Kidney epithelial cell (primary cell): Measurements from ENCODE around the gene OAT. TPM values are rescaled to one million over a fixed set of nuclear protein-coding genes. Genes with fewer than 3 reads are reported as not detected.

Experiments
- DNase-seq: peaks from one replicate; pipeline ENCODE4 v3.0.0-alpha.2; 2010; ENCODE audit warnings: low read depth
- H3K27me3 ChIP-seq: 2 replicates; pipeline ENCODE4 v1.6.0; 2011; ENCODE audit warnings: low read length; ENCODE audit not compliant: control insufficient read depth, insufficient read depth
- H3K36me3 ChIP-seq: 2 replicates; pipeline ENCODE4 v1.5.1; 2011; ENCODE audit warnings: low read length; ENCODE audit not compliant: control insufficient read depth, insufficient read depth
- H3K4me3 ChIP-seq: 2 replicates; pipeline ENCODE4 v1.5.1; 2011; ENCODE audit warnings: low read depth, mild to moderate bottlenecking, control low read depth, low read length
- CTCF ChIP-seq: IDR thresholded peaks from 2 replicates; pipeline ENCODE4 v1.5.1; 2011; ENCODE audit warnings: mild to moderate bottlenecking, moderate library complexity, low read length, control low read depth, inconsistent platforms; ENCODE audit not compliant: insufficient read depth, poor library complexity, severe bottlenecking
- total RNA-seq: library from RNA; depleted of rRNA; stranded (reverse); fragments of >200 nt; gene quantifications from 2 replicates; pipeline ENCODE4 v1.2.3, GENCODE V29; 2015

The OAT gene
- total RNA-seq, 1 donor from 2014 or later = 64.8 TPM

- TF ChIP-seq CTCF = no peak
- Histone ChIP-seq H3K4me3 (no peak overlapping the region), H3K36me3 (no peaks in the 10 kb centered on the region), H3K27me3 (peaks cover 5% of the 10 kb centered on the region)
- no peak for DNase-seq
These were observed 67.9 kb downstream of the OAT start for GRCh38 chr10:124350806-124351205.

GRCh38 chr10:124349996-124350280 lies 68.8 kb downstream of the OAT start:
- H3K27me3 ChIP-seq = peaks cover 5% of the 10 kb centered on the region
- no peak for TF ChIP-seq CTCF
- no peaks in the 10 kb centered on the region for H3K36me3 ChIP-seq
- no peak overlapping the region for H3K4me3 ChIP-seq
- DNase-seq = no peak

GRCh38 chr10:124349231-124349995 lies 69.3 kb downstream of the OAT start:
- Histone ChIP-seq H3K27me3 (peaks cover 5% of the 10 kb centered on the region), H3K4me3 (no peak overlapping the region), H3K36me3 (no peaks in the 10 kb centered on the region)
- DNase-seq = no peak
- TF ChIP-seq CTCF = no peak

- H3K4me3 ChIP-seq = no peak overlapping the region
- DNase-seq = no peak
- TF ChIP-seq CTCF = no peak
These were observed 69.9 kb downstream of the OAT start for GRCh38 chr10:124348801-124349200.

GRCh38 chr10:124347956-124348355 lies 70.8 kb downstream of the OAT start:
- DNase-seq = no peak
- Histone ChIP-seq H3K4me3 (no peak overlapping the region), H3K36me3 (no peaks in the 10 kb centered on the region), H3K27me3 (peaks cover under 1% of the 10 kb centered on the region)
- TF ChIP-seq CTCF = no peak

More at GRCh38 chr10:124348801-124349200, 69.9 kb downstream of the OAT start:
- Histone ChIP-seq H3K36me3 (no peaks in the 10 kb centered on the region), H3K27me3 (peaks cover 5% of the 10 kb centered on the region)

Other genes with a start within 250 kb of the OAT start
- not detected in 2 replicates for gene NKX1-2, start 31.1 kb upstream of the OAT start, total RNA-seq
- 6.3 and 9.0 TPM in 2 replicates for gene LHPP, start 42.9 kb upstream of the OAT start, total RNA-seq